ENCODE measurements around the gene ZFYVE21. TPM values are rescaled to one million over a fixed set of nuclear protein-coding genes. Genes with fewer than 3 reads are reported as not detected.

The ZFYVE21 gene
- total RNA-seq, 6 experiments from 2014 or later: 40.9 to 47.7 (median 42.1) TPM

- no peaks in the 10 kb centered on the region for H3K9me3 Mint-ChIP-seq
- no peak overlapping the region for H3K4me3 Mint-ChIP-seq
- no peak for DNase-seq
- H3K36me3 Mint-ChIP-seq (ENCODE audit: low read depth): no peaks in the 10 kb centered on the region
- no peaks in the 10 kb centered on the region; the same call in 1 of the 2 replicates for H3K27me3 Mint-ChIP-seq (ENCODE audit: insufficient read depth)
- no peak overlapping the region for H3K27ac Mint-ChIP-seq
- H3K4me1 Mint-ChIP-seq (ENCODE audit: low read depth): no peaks in the 10 kb centered on the region
- TF ChIP-seq, protein P1, sequence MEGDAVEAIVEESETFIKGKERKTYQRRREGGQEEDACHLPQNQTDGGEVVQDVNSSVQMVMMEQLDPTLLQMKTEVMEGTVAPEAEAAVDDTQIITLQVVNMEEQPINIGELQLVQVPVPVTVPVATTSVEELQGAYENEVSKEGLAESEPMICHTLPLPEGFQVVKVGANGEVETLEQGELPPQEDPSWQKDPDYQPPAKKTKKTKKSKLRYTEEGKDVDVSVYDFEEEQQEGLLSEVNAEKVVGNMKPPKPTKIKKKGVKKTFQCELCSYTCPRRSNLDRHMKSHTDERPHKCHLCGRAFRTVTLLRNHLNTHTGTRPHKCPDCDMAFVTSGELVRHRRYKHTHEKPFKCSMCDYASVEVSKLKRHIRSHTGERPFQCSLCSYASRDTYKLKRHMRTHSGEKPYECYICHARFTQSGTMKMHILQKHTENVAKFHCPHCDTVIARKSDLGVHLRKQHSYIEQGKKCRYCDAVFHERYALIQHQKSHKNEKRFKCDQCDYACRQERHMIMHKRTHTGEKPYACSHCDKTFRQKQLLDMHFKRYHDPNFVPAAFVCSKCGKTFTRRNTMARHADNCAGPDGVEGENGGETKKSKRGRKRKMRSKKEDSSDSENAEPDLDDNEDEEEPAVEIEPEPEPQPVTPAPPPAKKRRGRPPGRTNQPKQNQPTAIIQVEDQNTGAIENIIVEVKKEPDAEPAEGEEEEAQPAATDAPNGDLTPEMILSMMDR (IDR thresholded peaks at IDR 0.05): no peak
These were observed 66.8 kb downstream of the ZFYVE21 start for GRCh38 chr14:103782376-103782775.

Other genes with a start within 250 kb of the ZFYVE21 start
- 10 to 100 TPM; 16.6 to 31.3 (median 19.4) TPM for gene CKB, start 193.0 kb upstream of the ZFYVE21 start, total RNA-seq (2021; fragmentation: NEBNext Ultra II Directional; extraction: Animal tissue kit (Norgen Biotek cat#: 25700))
- 10 to 100 TPM; 12.0 to 14.9 (median 13.4) TPM for gene TRMT61A, start 186.6 kb upstream of the ZFYVE21 start, total RNA-seq (2021; fragmentation: NEBNext Ultra II Directional; extraction: Animal tissue kit (Norgen Biotek cat#: 25700))
- 10 to 100 TPM; 22.6 to 25.8 (median 23.6) TPM for gene BAG5, start 153.2 kb upstream of the ZFYVE21 start, total RNA-seq (2021; fragmentation: NEBNext Ultra II Directional; extraction: Animal tissue kit (Norgen Biotek cat#: 25700))
- 10 to 100 TPM; 38.7 to 54.8 (median 46.9) TPM for gene COA8, start 152.8 kb upstream of the ZFYVE21 start, total RNA-seq (2021; fragmentation: NEBNext Ultra II Directional; extraction: Animal tissue kit (Norgen Biotek cat#: 25700))
- 100 to 1,000 TPM; 179 to 204 (median 189) TPM for gene KLC1, start 86.6 kb upstream of the ZFYVE21 start, total RNA-seq (2021; fragmentation: NEBNext Ultra II Directional; extraction: Animal tissue kit (Norgen Biotek cat#: 25700))
- gene XRCC3, start 359 bp upstream of the ZFYVE21 start, total RNA-seq (2021; fragmentation: NEBNext Ultra II Directional; extraction: Animal tissue kit (Norgen Biotek cat#: 25700)): 10 to 100 TPM in 5 of 6 experiments, 1 to 10 TPM in 1; 7.3 to 15.7 (median 13.4) TPM
- gene PPP1R13B, start 131.8 kb downstream of the ZFYVE21 start, total RNA-seq (2021; fragmentation: NEBNext Ultra II Directional; extraction: Animal tissue kit (Norgen Biotek cat#: 25700)): 1 to 10 TPM; 5.1 to 6.2 (median 5.5) TPM
- not detected for gene TDRD9, start 212.6 kb downstream of the ZFYVE21 start, total RNA-seq (2021; fragmentation: NEBNext Ultra II Directional; extraction: Animal tissue kit (Norgen Biotek cat#: 25700))
- gene RD3L, start 226.7 kb downstream of the ZFYVE21 start, total RNA-seq (2021; fragmentation: NEBNext Ultra II Directional; extraction: Animal tissue kit (Norgen Biotek cat#: 25700)): not detected

All from HFFc6 (cell line).